Mesendoderm (in vitro differentiated cells): ENCODE data around the gene OGFR.

ENCODE experiments used
- DNase-seq: peaks from one replicate; pipeline ENCODE4 v3.0.0; 2013
- H2AK5ac ChIP-seq: 2 replicates; pipeline ENCODE4 v1.6.1; 2013; ENCODE audit warnings: low read length, inconsistent platforms
- H2BK120ac ChIP-seq: 2 replicates; pipeline ENCODE4 v1.6.1; 2013; ENCODE audit warnings: low read depth, mild to moderate bottlenecking, low read length, moderate library complexity, mixed read lengths
- H2BK15ac ChIP-seq: replicated peaks from 2 replicates; pipeline ENCODE4 v1.6.1; 2013; ENCODE audit warnings: low read depth, mild to moderate bottlenecking, moderate library complexity
- H2BK5ac ChIP-seq: 2 replicates; pipeline ENCODE4 v1.6.1; 2013; ENCODE audit warnings: low read length, inconsistent platforms
- H3K18ac ChIP-seq: 2 replicates; pipeline ENCODE4 v1.6.1; 2013; ENCODE audit warnings: mild to moderate bottlenecking, low read length, mixed read lengths
- H3K23ac ChIP-seq: one replicate; pipeline ENCODE4 v1.6.1; 2013; ENCODE audit warnings: low read length
- H3K27ac ChIP-seq: 2 replicates; pipeline ENCODE4 v1.5.1; 2013; ENCODE audit warnings: low read depth, mild to moderate bottlenecking, inconsistent platforms, low read length, moderate library complexity
- H3K27me3 ChIP-seq: 2 replicates; pipeline ENCODE4 v1.6.1; 2013; ENCODE audit warnings: low read length, control low read depth, mild to moderate bottlenecking, inconsistent platforms; ENCODE audit not compliant: insufficient read depth, poor library complexity
- H3K36me3 ChIP-seq: 2 replicates; pipeline ENCODE4 v1.6.1; 2013; ENCODE audit warnings: low read length, inconsistent platforms; ENCODE audit not compliant: control insufficient read depth, insufficient read depth
- H3K4ac ChIP-seq: one replicate; pipeline ENCODE4 v1.6.1; 2013; ENCODE audit warnings: low read depth, mild to moderate bottlenecking, low read length, moderate library complexity
- H3K4me1 ChIP-seq: 2 replicates; pipeline ENCODE4 v1.6.1; 2013; ENCODE audit warnings: low read depth, low read length, inconsistent platforms; ENCODE audit not compliant: control insufficient read depth
- H3K4me2 ChIP-seq: 2 replicates; pipeline ENCODE4 v1.6.1; 2013; ENCODE audit warnings: low read length
- H3K4me3 ChIP-seq: 2 replicates; pipeline ENCODE4 v1.5.1; 2013; ENCODE audit warnings: mild to moderate bottlenecking, low read length
- H3K56ac ChIP-seq: one replicate; pipeline ENCODE4 v1.6.1; 2013; ENCODE audit warnings: low read length
- H3K79me1 ChIP-seq: 2 replicates; pipeline ENCODE4 v1.6.1; 2013; ENCODE audit warnings: low read length, inconsistent platforms
- H3K79me2 ChIP-seq: 2 replicates; pipeline ENCODE4 v1.6.1; 2013; ENCODE audit warnings: mild to moderate bottlenecking, low read length; ENCODE audit not compliant: control insufficient read depth, insufficient read depth
- H3K9ac ChIP-seq: 2 replicates; pipeline ENCODE4 v1.6.1; 2013; ENCODE audit warnings: low read length, inconsistent platforms
- H4K5ac ChIP-seq: one replicate; pipeline ENCODE4 v1.6.1; 2013; ENCODE audit warnings: low read length
- H4K8ac ChIP-seq: one replicate; pipeline ENCODE4 v1.6.1; 2013; ENCODE audit warnings: low read depth, mild to moderate bottlenecking, control low read depth, low read length, moderate library complexity
- WGBS: extraction: QIAGEN DNeasy Blood & Tissue Kit; methylation state at CpG from one replicate; pipeline ENCODE4 v1.1.7; 2013; ENCODE audit warnings: low lambda C conversion rate, missing lambda C conversion rate; ENCODE audit not compliant: insufficient coverage; ENCODE audit errors: extremely low coverage; 5-methylcytosine and 5-hydroxymethylcytosine counted together

OGFR gene

DNA sequence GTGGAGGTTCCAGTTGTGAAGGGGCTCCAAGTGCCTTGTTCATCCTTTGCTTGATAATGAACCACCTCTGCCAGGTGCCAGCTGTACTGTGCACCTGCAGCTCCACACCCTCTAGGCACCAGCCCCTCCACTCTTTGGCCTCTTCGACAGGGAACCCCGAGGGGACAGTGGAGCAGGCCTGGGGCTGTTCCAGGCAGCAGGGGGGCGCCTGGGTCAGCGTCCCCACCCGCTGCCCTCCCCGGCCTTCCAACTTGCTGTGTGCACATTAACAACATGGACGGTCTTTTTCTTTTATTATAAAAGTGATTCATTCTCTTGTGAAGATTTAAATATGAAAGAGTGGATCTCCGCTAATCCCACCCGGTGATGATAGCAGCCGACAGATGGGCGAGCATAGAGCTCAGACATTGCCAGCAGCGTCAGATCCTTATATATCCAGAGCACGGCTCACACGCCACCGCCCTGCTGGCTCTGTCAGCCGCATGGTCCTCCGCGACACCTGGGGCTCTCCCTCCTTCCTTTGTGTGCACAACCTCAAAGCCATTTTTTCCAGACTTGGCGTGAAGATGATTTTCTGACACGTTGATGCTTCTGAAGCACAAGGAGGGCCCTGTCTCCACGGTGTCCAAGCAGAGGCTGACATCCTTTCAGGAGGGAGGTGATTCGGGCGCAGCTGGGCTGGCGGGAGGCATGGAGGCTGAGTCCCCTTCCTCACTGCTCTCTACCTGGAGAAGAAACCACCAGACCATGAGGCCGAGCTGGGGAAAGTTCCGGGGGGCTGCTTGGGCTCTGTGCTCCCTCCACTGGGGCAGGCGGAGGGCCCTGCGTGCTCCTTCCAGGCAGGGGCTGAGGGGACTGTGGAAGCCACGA lies 30.6 kb upstream of the OGFR start:
- no peak overlapping the region for H3K18ac ChIP-seq
- no peak overlapping the region for H4K5ac ChIP-seq
- no peak overlapping the region for H2BK5ac ChIP-seq
- H3K27ac ChIP-seq: no peak overlapping the region
- H3K56ac ChIP-seq: no peak overlapping the region
- no peaks in the 10 kb centered on the region for H3K79me2 ChIP-seq
- H3K27me3 ChIP-seq: no peaks in the 10 kb centered on the region
- H3K4me3 ChIP-seq: no peak overlapping the region
- H3K79me1 ChIP-seq: no peaks in the 10 kb centered on the region
- H2BK15ac ChIP-seq: no peak overlapping the region
- no peak overlapping the region for H2AK5ac ChIP-seq
- no CpG with 5 or more reads among the region's 29 CpGs for WGBS
- H4K8ac ChIP-seq: no peak overlapping the region
- H3K4ac ChIP-seq: no peak overlapping the region
- no peak overlapping the region for H3K9ac ChIP-seq
- no peaks in the 10 kb centered on the region for H3K36me3 ChIP-seq
- no peak overlapping the region for H3K4me2 ChIP-seq
- no peak for DNase-seq
- no peak overlapping the region for H2BK120ac ChIP-seq
- no peak overlapping the region for H3K23ac ChIP-seq
- peaks cover 2% of the 10 kb centered on the region for H3K4me1 ChIP-seq

DNA sequence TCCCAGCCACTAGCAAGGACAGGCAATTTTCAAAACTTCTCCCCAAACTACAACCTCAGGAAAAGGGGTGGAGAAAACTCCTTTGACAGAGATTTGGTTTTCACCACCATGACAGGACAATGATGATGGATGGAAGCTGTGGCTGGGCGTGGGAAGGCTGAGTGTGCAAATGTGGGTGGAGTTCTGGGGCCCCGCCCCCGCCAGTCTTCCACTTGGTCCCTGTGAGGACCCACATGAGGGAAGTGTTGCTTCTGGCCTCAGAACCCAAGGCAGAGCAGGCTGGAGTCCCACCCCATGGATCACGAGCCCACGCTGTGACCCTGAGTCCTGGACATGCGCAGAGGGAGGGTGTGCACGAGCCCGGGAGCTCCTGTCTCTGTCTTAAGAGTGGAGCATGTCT lies 29.9 kb upstream of the OGFR start:
- H3K36me3 ChIP-seq: no peaks in the 10 kb centered on the region
- H2BK5ac ChIP-seq: no peak overlapping the region
- H3K4ac ChIP-seq: no peak overlapping the region
- no peak overlapping the region for H3K18ac ChIP-seq
- no peak overlapping the region for H2AK5ac ChIP-seq
- WGBS: no CpG with 5 or more reads among the region's 8 CpGs
- no peak overlapping the region for H3K4me3 ChIP-seq
- no peak overlapping the region for H3K23ac ChIP-seq
- H3K4me2 ChIP-seq: no peak overlapping the region
- no peak for DNase-seq
- H2BK15ac ChIP-seq: no peak overlapping the region
- H3K56ac ChIP-seq: no peak overlapping the region
- H3K9ac ChIP-seq: no peak overlapping the region
- H2BK120ac ChIP-seq: no peak overlapping the region
- H3K27me3 ChIP-seq: no peaks in the 10 kb centered on the region
- H3K79me1 ChIP-seq: no peaks in the 10 kb centered on the region
- no peak overlapping the region for H3K27ac ChIP-seq
- H3K79me2 ChIP-seq: no peaks in the 10 kb centered on the region
- no peak overlapping the region for H4K8ac ChIP-seq
- H3K4me1 ChIP-seq: peaks cover 2% of the 10 kb centered on the region
- H4K5ac ChIP-seq: no peak overlapping the region

DNA sequence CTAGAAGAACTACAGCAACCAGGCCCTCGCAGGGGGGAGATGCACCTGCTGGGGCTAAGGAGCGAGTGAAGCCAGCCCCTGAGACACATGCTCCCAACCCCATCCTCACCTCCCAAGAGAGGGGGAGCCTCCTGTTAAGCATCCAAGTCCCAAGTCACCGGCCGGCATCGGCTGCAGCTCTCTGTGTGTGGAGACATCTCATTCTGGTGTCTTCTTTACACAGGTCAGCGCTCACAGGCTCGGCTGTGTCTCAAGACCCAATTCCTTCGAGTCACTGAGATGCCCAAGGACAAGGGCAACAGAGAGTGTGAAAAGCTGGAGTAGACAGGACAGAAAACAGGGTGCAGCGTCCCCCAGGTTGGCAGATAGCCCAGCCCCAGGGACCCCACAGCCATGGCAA lies 29.4 kb upstream of the OGFR start:
- Histone ChIP-seq H3K23ac (no peak overlapping the region), H2BK120ac (no peak overlapping the region), H3K4me1 (peaks cover 2% of the 10 kb centered on the region), H3K9ac (no peak overlapping the region), H3K4me3 (no peak overlapping the region), H4K5ac (no peak overlapping the region), H3K4ac (no peak overlapping the region), H3K27ac (no peak overlapping the region), H2BK5ac (no peak overlapping the region), H4K8ac (no peak overlapping the region), H2AK5ac (no peak overlapping the region), H3K36me3 (no peaks in the 10 kb centered on the region), H3K4me2 (no peak overlapping the region), H3K18ac (no peak overlapping the region), H3K79me1 (no peaks in the 10 kb centered on the region), H2BK15ac (no peak overlapping the region), H3K79me2 (no peaks in the 10 kb centered on the region), H3K27me3 (no peaks in the 10 kb centered on the region), H3K56ac (no peak overlapping the region)
- no CpG with 5 or more reads among the region's 9 CpGs for WGBS
- no peak for DNase-seq

DNA sequence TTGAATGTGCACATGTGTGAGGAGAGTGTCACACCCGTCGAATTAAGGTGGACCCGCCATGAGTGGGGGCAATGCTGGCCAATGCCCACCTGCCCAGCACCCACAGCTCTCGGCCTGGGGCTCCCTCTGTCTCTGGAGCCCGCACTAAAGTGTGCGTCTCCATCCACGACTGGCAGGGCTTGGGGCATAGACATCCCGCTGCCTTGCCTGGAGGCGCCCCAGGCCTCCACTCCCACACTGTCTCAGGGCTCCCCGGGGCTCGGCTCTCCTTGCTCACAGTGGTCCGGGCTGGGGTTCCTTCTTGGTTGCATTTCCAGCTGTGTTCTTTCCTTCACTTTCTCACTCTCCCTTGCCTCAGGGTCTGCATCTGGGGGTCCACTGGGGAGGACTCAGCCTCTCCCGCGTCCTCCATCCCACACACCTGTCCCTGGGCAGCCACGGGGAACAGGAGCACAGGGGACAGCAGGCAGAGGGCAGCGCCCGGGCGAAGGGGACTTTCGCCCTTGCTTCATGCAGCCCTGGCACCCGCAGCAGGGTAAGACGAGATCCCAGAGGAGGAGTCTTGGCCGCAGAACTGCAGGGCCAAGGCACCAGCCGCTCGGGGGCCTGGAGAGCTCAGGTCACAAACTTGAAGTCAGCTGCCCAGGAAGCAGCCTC lies 28.5 kb upstream of the OGFR start:
- Histone ChIP-seq H3K79me1 (no peaks in the 10 kb centered on the region), H3K4me1 (peaks cover 2% of the 10 kb centered on the region), H3K27me3 (no peaks in the 10 kb centered on the region), H3K9ac (no peak overlapping the region), H3K36me3 (no peaks in the 10 kb centered on the region), H3K56ac (peak overlapping the region; percentile 70), H2BK5ac (peak overlapping the region; percentile 34), H3K4me3 (no peak overlapping the region), H4K5ac (no peak overlapping the region), H3K4me2 (no peak overlapping the region), H3K18ac (no peak overlapping the region), H2AK5ac (peak overlapping the region; percentile 66), H3K27ac (no peak overlapping the region), H3K23ac (no peak overlapping the region), H4K8ac (no peak overlapping the region), H2BK15ac (no peak overlapping the region), H3K4ac (peak overlapping the region; percentile 44), H2BK120ac (no peak overlapping the region), H3K79me2 (no peaks in the 10 kb centered on the region)
- DNase-seq: no peak
- no CpG with 5 or more reads among the region's 24 CpGs for WGBS

DNA sequence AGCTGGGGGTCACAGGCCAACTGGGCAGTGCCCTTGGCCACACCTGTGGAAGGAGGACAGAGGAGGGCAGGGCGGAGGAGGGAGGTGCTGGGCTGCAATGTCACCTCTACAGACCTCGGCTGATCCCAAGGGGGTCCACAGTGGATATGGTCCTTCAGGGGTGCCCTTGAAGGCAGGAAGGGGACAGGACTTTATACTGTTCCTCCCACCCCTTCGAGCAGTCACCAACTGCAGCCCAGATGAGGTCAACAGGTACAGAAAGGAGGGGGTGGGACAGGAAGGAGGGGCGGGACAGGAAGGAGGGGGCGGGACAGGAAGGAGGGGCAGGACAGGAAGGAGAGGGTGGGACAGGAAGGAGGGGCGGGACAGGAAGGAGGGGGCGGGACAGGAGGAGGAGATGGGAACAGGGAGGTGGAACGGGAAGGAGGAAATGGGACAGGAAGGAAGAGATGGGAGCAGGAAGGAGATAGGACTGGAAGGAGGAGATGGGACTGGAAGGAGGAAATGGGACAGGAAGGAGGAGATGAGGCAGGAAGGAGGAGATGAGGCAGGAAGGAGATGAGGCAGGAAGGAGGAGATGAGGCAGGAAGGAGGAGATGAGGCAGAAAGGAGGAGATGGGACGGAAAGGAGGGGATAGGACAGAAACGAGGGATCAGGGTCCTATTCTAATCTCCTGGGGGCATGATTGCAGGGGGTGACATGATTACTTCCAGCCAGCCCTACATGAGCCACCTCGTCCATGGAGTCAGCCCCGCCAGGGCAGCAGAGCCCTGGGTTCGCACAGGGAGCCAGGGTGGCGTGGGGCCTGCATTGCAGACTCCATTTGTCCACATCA lies 27.7 kb upstream of the OGFR start:
- Histone ChIP-seq H3K27ac (no peak overlapping the region), H3K23ac (no peak overlapping the region), H3K4me3 (no peak overlapping the region), H3K18ac (no peak overlapping the region), H3K79me2 (no peaks in the 10 kb centered on the region), H3K9ac (no peak overlapping the region), H4K5ac (no peak overlapping the region), H2BK5ac (peak overlapping the region; percentile 34), H3K4ac (peak overlapping the region; percentile 44), H2AK5ac (peak overlapping the region; percentile 74), H3K36me3 (no peaks in the 10 kb centered on the region), H3K4me1 (peaks cover 2% of the 10 kb centered on the region), H2BK15ac (no peak overlapping the region), H4K8ac (no peak overlapping the region), H2BK120ac (no peak overlapping the region), H3K79me1 (no peaks in the 10 kb centered on the region), H3K4me2 (no peak overlapping the region), H3K27me3 (no peaks in the 10 kb centered on the region), H3K56ac (peak overlapping the region; percentile 70)
- peak; percentile 86 for DNase-seq
- WGBS: no CpG with 5 or more reads among the region's 14 CpGs
